Measurements from ENCODE around the gene HHEX.

Gene HHEX

GRCh38 chr10:92692697-92693533 lies 3.2 kb downstream of the HHEX start:
- DNase-seq (ENCODE audit: extremely low read depth, low read depth), result no peak
- H3K4me3 ChIP-seq (replicated peaks; ENCODE audit: low read depth, low read length), result peak overlapping the region; percentile 80
- no peak for TF ChIP-seq CTCF (IDR thresholded peaks at IDR 0.05; ENCODE audit: low read depth, low read length, missing control alignments)

GRCh38 chr10:92693534-92693893 lies 3.8 kb downstream of the HHEX start:
- H3K4me3 ChIP-seq (replicated peaks; ENCODE audit: low read depth, low read length), result peak overlapping the region; percentile 80; the same call in 1 of the 2 replicates
- TF ChIP-seq CTCF (IDR thresholded peaks at IDR 0.05; ENCODE audit: low read depth, low read length, missing control alignments), result no peak
- no peak for DNase-seq (ENCODE audit: extremely low read depth, low read depth)

GRCh38 chr10:92695679-92696605 lies 6.2 kb downstream of the HHEX start:
- peak overlapping the region; percentile 33 for H3K4me3 ChIP-seq (replicated peaks; ENCODE audit: low read depth, low read length)
- no peak for DNase-seq (ENCODE audit: extremely low read depth, low read depth)
- TF ChIP-seq CTCF (IDR thresholded peaks at IDR 0.05; ENCODE audit: low read depth, low read length, missing control alignments), result no peak

- H3K4me3 ChIP-seq (replicated peaks; ENCODE audit: low read depth, low read length), result no peak overlapping the region
- DNase-seq (ENCODE audit: extremely low read depth, low read depth), result no peak
- TF ChIP-seq CTCF (IDR thresholded peaks at IDR 0.05; ENCODE audit: low read depth, low read length, missing control alignments), result peak; percentile 3
Measured at GRCh38 chr10:92696606-92697383, 7.0 kb downstream of the HHEX start.

- no peak for DNase-seq (ENCODE audit: extremely low read depth, low read depth)
- no peak for TF ChIP-seq CTCF (IDR thresholded peaks at IDR 0.05; ENCODE audit: low read depth, low read length, missing control alignments)
- no peak overlapping the region for H3K4me3 ChIP-seq (replicated peaks; ENCODE audit: low read depth, low read length)
Measured at GRCh38 chr10:92697663-92698511, 8.1 kb downstream of the HHEX start.

GRCh38 chr10:92699193-92699517 lies 9.4 kb downstream of the HHEX start:
- no peak for DNase-seq (ENCODE audit: extremely low read depth, low read depth)
- H3K4me3 ChIP-seq (replicated peaks; ENCODE audit: low read depth, low read length), result peak overlapping the region; percentile 34
- TF ChIP-seq CTCF (IDR thresholded peaks at IDR 0.05; ENCODE audit: low read depth, low read length, missing control alignments), result no peak
